Hepatocyte (in vitro differentiated cells): ENCODE results near the gene REXO5. TPM values are rescaled to one million over a fixed set of nuclear protein-coding genes. Genes with fewer than 3 reads are reported as not detected.

ENCODE experiments used
- DNase-seq: peaks from one replicate; pipeline ENCODE4 v3.0.0-alpha.2; 2016; ENCODE audit warnings: low spot score
- H2AFZ ChIP-seq: fragments of 200-600 bp; sonication (generic); 2 replicates; pipeline ENCODE4 v1.6.0; 2016; ENCODE audit warnings: antibody characterized with exemption, mild to moderate bottlenecking
- H3K27ac ChIP-seq: fragments of 200-600 bp; sonication (generic); 2 replicates; pipeline ENCODE4 v1.5.1; 2016; ENCODE audit warnings: mild to moderate bottlenecking
- H3K27me3 ChIP-seq: fragments of 200-600 bp; sonication (generic); 2 replicates; pipeline ENCODE4 v1.6.1; 2016
- H3K36me3 ChIP-seq: fragments of 200-600 bp; sonication (generic); replicated peaks from 2 replicates; pipeline ENCODE4 v1.5.1; 2016; ENCODE audit warnings: low read depth; ENCODE audit not compliant: insufficient read depth
- H3K4me1 ChIP-seq: fragments of 200-600 bp; sonication (generic); 2 replicates; pipeline ENCODE4 v1.5.1; 2016; ENCODE audit warnings: mild to moderate bottlenecking, moderate library complexity; ENCODE audit not compliant: insufficient read depth
- H3K4me2 ChIP-seq: fragments of 200-600 bp; sonication (generic); 2 replicates; pipeline ENCODE4 v1.6.0; 2016
- H3K4me3 ChIP-seq: fragments of 200-600 bp; sonication (generic); 2 replicates; pipeline ENCODE4 v1.5.1; 2016; ENCODE audit warnings: mild to moderate bottlenecking
- H3K79me2 ChIP-seq: fragments of 200-600 bp; sonication (generic); 2 replicates; pipeline ENCODE4 v1.6.0; 2017; ENCODE audit warnings: mild to moderate bottlenecking
- H3K9me2 ChIP-seq: fragments of 200-600 bp; sonication (generic); replicated peaks from 2 replicates; pipeline ENCODE4 v1.6.0; 2017; ENCODE audit warnings: mild to moderate bottlenecking; ENCODE audit not compliant: insufficient read depth
- H3K9me3 ChIP-seq: fragments of 200-600 bp; sonication (generic); 2 replicates; pipeline ENCODE4 v1.5.1; 2016; ENCODE audit warnings: low read depth, mild to moderate bottlenecking
- H4K20me1 ChIP-seq: fragments of 200-600 bp; sonication (generic); 2 replicates; pipeline ENCODE4 v1.6.0; 2016; ENCODE audit warnings: mild to moderate bottlenecking; ENCODE audit not compliant: insufficient read depth, poor library complexity, severe bottlenecking
- EZH2 ChIP-seq: fragments of 200-600 bp; sonication (generic); IDR thresholded peaks from 2 replicates; pipeline ENCODE4 v1.6.1; 2016; ENCODE audit warnings: antibody characterized with exemption, mild to moderate bottlenecking, borderline replicate concordance
- EZH2phosphoT487 ChIP-seq: fragments of 200-600 bp; sonication (generic); IDR thresholded peaks from one replicate; pipeline ENCODE4 v1.6.1; 2018; ENCODE audit warnings: antibody characterized with exemption, mild to moderate bottlenecking, low read depth, moderate library complexity; ENCODE audit not compliant: unreplicated experiment, severe bottlenecking
- WGBS: methylation state at CpG from one replicate; pipeline ENCODE4 v1.1.6; 2016; ENCODE audit warnings: low lambda C conversion rate; ENCODE audit errors: missing lambda C conversion rate; 5-methylcytosine and 5-hydroxymethylcytosine counted together
- polyA plus RNA-seq: library from polyadenylated mRNA; unstranded; fragments of >200 nt; fragmentation: Nextera tagmentation; extraction: Ambion mirVana; gene quantifications from 2 replicates; pipeline ENCODE4 v1.2.1, GENCODE V29; 2016
- total RNA-seq: library from RNA; depleted of rRNA; stranded (reverse); fragments of >200 nt; gene quantifications from 2 replicates; pipeline ENCODE4 v1.2.3, GENCODE V29; 2014
- TF ChIP-seq, protein P1 (sequence below): fragments of 200-600 bp; sonication (generic); IDR thresholded peaks from 2 replicates; pipeline ENCODE4 v1.5.1; 2016; ENCODE audit warnings: antibody characterized with exemption, mild to moderate bottlenecking; ENCODE audit not compliant: poor library complexity

The REXO5 gene
- total and polyA plus RNA-seq, 2 experiments from 2014 or later: 3.5 to 3.6 TPM

DNA sequence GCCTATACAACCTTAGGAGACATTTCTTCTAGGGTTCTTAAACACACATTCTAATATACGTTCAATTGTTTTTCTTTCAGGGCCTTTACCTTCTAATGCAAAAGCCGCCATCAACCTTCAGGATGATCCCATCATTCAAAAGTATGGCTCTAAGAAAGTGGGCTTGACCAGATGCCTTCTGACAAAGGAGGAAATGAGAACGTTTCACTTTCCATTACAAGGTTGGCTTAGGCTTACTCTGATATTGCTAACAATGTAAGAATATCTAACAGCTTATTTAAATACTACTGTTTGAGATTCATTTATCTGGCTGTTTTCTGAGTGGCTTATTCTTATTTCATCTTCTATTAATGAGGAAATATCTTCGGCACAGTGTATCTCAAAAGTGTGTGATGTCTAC lies 15.4 kb downstream of the REXO5 start:
- H2AFZ ChIP-seq: no peak overlapping the region
- H3K9me2 ChIP-seq: no peaks in the 10 kb centered on the region
- H3K9me3 ChIP-seq: no peaks in the 10 kb centered on the region
- H3K4me1 ChIP-seq: no peaks in the 10 kb centered on the region
- TF ChIP-seq EZH2phosphoT487 (no peak), EZH2 (no peak)
- TF ChIP-seq, protein P1, sequence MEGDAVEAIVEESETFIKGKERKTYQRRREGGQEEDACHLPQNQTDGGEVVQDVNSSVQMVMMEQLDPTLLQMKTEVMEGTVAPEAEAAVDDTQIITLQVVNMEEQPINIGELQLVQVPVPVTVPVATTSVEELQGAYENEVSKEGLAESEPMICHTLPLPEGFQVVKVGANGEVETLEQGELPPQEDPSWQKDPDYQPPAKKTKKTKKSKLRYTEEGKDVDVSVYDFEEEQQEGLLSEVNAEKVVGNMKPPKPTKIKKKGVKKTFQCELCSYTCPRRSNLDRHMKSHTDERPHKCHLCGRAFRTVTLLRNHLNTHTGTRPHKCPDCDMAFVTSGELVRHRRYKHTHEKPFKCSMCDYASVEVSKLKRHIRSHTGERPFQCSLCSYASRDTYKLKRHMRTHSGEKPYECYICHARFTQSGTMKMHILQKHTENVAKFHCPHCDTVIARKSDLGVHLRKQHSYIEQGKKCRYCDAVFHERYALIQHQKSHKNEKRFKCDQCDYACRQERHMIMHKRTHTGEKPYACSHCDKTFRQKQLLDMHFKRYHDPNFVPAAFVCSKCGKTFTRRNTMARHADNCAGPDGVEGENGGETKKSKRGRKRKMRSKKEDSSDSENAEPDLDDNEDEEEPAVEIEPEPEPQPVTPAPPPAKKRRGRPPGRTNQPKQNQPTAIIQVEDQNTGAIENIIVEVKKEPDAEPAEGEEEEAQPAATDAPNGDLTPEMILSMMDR: no peak
- WGBS: 92% methylated on average over 4 of the region's 4 CpGs
- H3K27ac ChIP-seq: no peak overlapping the region
- DNase-seq: no peak
- H3K4me2 ChIP-seq: no peak overlapping the region
- H3K27me3 ChIP-seq: no peaks in the 10 kb centered on the region
- no peaks in the 10 kb centered on the region for H3K79me2 ChIP-seq
- H4K20me1 ChIP-seq: no peaks in the 10 kb centered on the region
- no peak overlapping the region for H3K4me3 ChIP-seq
- H3K36me3 ChIP-seq: no peaks in the 10 kb centered on the region

DNA sequence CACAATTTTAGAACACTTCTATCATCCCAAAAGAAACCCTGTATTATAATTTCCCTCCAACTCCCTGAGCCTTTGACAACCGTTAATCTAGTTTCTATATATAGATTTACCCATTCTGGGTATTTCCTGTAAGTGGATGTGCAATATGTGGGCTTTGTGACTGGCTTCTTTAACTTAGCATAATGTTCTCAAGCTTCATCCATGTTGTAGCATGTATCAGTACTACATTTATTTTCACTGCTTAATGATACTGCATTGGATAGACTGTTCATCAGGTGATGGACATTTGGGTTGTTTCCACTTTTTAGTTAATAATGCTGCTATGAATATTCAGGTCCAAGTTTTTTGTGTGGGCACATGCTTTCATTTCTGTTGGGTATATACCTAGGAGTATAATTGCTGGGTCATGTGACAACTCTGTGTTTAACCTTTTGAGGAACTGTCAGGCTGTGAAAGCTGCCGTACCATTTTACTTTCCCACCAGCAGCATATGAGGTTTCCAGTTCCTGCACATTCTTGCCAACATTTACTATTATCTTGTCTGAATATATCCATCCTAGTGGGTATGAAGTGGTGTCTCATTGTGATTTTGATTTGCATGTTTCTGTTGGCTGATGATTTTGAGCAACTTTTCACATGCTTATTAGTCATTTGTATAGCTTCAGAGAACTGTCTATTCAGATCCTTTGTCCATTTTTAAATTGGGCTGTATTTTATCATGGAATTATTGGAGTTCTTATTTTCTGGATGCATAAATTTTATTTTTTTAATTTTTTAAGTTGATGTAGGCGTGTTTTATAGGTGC lies 16.4 kb downstream of the REXO5 start:
- Histone ChIP-seq H3K9me2 (no peaks in the 10 kb centered on the region), H3K4me2 (no peak overlapping the region), H3K27me3 (no peaks in the 10 kb centered on the region), H3K9me3 (no peaks in the 10 kb centered on the region), H3K27ac (no peak overlapping the region), H4K20me1 (no peaks in the 10 kb centered on the region), H2AFZ (no peak overlapping the region), H3K36me3 (no peaks in the 10 kb centered on the region), H3K79me2 (no peaks in the 10 kb centered on the region), H3K4me1 (no peaks in the 10 kb centered on the region), H3K4me3 (no peak overlapping the region)
- no peak for DNase-seq
- WGBS: 90% methylated on average over 3 of the region's 3 CpGs
- TF ChIP-seq EZH2phosphoT487 (no peak), EZH2 (no peak)
- TF ChIP-seq, protein P1: no peak

DNA sequence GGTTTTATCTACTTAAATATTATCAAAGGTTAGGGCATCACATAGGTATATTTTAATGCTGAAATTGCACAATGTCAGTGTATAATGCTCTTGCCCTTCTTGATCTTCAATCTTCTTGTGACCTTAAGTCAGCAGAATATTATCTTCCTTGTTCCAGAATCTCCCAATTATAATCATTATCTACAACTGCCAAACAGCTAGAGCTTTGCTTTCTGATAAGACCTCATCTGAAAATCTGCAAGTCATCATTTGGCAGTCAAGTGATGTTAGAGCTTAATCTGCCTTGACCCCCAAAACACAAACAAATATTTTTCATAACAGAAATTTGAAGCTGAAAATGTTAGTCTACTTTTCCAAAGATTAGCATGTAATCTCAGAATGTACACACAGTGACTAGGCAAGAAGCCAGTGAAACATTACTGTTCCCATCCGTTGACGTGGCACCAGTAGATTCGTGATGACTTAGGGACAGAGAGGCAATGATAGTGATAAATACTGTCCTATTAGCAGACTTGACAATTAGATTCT lies 19.8 kb downstream of the REXO5 start:
- Histone ChIP-seq H4K20me1 (no peaks in the 10 kb centered on the region), H3K27me3 (no peaks in the 10 kb centered on the region), H3K4me1 (no peaks in the 10 kb centered on the region), H3K4me2 (no peak overlapping the region), H2AFZ (no peak overlapping the region), H3K4me3 (no peak overlapping the region), H3K79me2 (no peaks in the 10 kb centered on the region), H3K27ac (peak overlapping the region; percentile 25), H3K9me3 (no peaks in the 10 kb centered on the region), H3K36me3 (no peaks in the 10 kb centered on the region), H3K9me2 (no peaks in the 10 kb centered on the region)
- peak; percentile 19 for DNase-seq
- TF ChIP-seq EZH2phosphoT487: no peak
- TF ChIP-seq EZH2: no peak
- TF ChIP-seq, protein P1: no peak
- WGBS: 57% methylated on average over 3 of the region's 3 CpGs
